Measurements from ENCODE around the gene FAM161B. TPM values are rescaled to one million over a fixed set of nuclear protein-coding genes. Genes with fewer than 3 reads are reported as not detected.

Gene FAM161B
- total and polyA plus RNA-seq, 2 of the 4 experiments (the other 2 are of a cell fraction), result 1.9 to 2.5 TPM

GRCh38 chr14:73942180-73942579, 7.7 kb downstream of the FAM161B start:
- Histone ChIP-seq H3K56ac (ENCODE audit: extremely low read depth, insufficient read depth, low read length) (no peak overlapping the region), H3K9ac (ENCODE audit: low read depth, low read length) (no peak overlapping the region), H4K20me1 (ENCODE audit: insufficient read depth, low read length) (no peaks in the 10 kb centered on the region), H2AK9ac (replicated peaks; ENCODE audit: low read depth, low read length, poor library complexity) (no peak overlapping the region), H3K14ac (replicated peaks; ENCODE audit: low read depth, low read length) (no peak overlapping the region), H3K9me1 (ENCODE audit: insufficient read depth, low read length) (peaks cover 3% of the 10 kb centered on the region), H3K27me3 (ENCODE audit: control insufficient read depth, insufficient read depth, low read length) (no peaks in the 10 kb centered on the region), H2AK5ac (ENCODE audit: low read depth, low read length) (no peak overlapping the region), H3K18ac (ENCODE audit: low read depth, low read length) (no peak overlapping the region), H3K36me3 (ENCODE audit: control insufficient read depth, insufficient read depth, low read length) (peaks cover 15% of the 10 kb centered on the region), H2BK120ac (ENCODE audit: low read depth, low read length) (no peak overlapping the region), H3K4ac (ENCODE audit: low read depth, low read length) (no peak overlapping the region), H2BK15ac (ENCODE audit: low read depth, low read length) (no peak overlapping the region), H3K79me1 (ENCODE audit: low read depth in 1 of 2, low read length in 2 of 2) (no peaks in the 10 kb centered on the region), H3K4me3 (ENCODE audit: insufficient read depth, low read depth, low read length) (no peak overlapping the region), H3K4me2 (ENCODE audit: low read depth, low read length) (no peak overlapping the region), H2BK5ac (ENCODE audit: low read depth, low read length, poor library complexity, severe bottlenecking) (no peak overlapping the region), H4K91ac (ENCODE audit: insufficient read depth, low read depth, low read length) (no peak overlapping the region), H2BK20ac (ENCODE audit: low read depth, low read length) (no peak overlapping the region), H4K5ac (ENCODE audit: low read depth, low read length) (no peak overlapping the region), H3K23ac (ENCODE audit: low read depth, low read length) (no peak overlapping the region), H4K8ac (ENCODE audit: low read depth in 2 of 2, low read length in 2 of 2) (no peak overlapping the region), H3K27ac (ENCODE audit: insufficient read depth, low read length) (no peak overlapping the region), H3K4me1 (ENCODE audit: control insufficient read depth, insufficient read depth, low read length) (peaks cover 8% of the 10 kb centered on the region), H3K9me3 (ENCODE audit: control insufficient read depth, insufficient read depth, low read length) (no peaks in the 10 kb centered on the region), H2AFZ (replicated peaks; ENCODE audit: low read length, poor library complexity) (no peak overlapping the region)
- in situ Hi-C loops (cut with MboI; ENCODE audit: low sequenced_read_pairs), result no loop called here
- DNase-seq (no peak), ATAC-seq (ENCODE audit: low read depth) (no peak)
- dilution Hi-C loops (cut with HindIII; ENCODE audit: low sequenced_read_pairs, unreplicated experiment), result no loop called here
- ChIA-PET CTCF (no interaction called here), POLR2A (ENCODE audit: unreplicated experiment) (no interaction called here)
- intact Hi-C loops (cut with micrococcal nuclease), result no loop called here
- 85% methylated on average over 5 of the region's 7 CpGs; no CpG with 5 or more reads in 1 of the 2 experiments for WGBS, 2 experiments (ENCODE audit: extremely low coverage in 2 of 2, insufficient read length in 1 of 2)
- TF ChIP-seq USF2 (IDR thresholded peaks at IDR 0.05; ENCODE audit: low read depth, low read length) (no peak), MXI1 (IDR thresholded peaks at IDR 0.05; ENCODE audit: borderline replicate concordance, low read depth, low read length) (no peak), CEBPB (IDR thresholded peaks at IDR 0.05; ENCODE audit: low read depth, low read length) (no peak), RCOR1 (IDR thresholded peaks at IDR 0.05; ENCODE audit: insufficient replicate concordance, low read length) (no peak), MAFK (IDR thresholded peaks at IDR 0.05; ENCODE audit: low read depth, low read length) (no peak)
- BruUV-seq (replicated peaks), result no TSS peak

Data from IMR-90 (cell line).